Activated CD4-positive, alpha-beta T cell treated with anti-CD3 and anti-CD28 coated beads for 36 hours (primary cell): ENCODE measurements around the gene ORAI2. TPM values are rescaled to one million over a fixed set of nuclear protein-coding genes. Genes with fewer than 3 reads are reported as not detected.
"Not testable (repeated sequence)": the region's sequence is repeated elsewhere in the genome, so short reads cannot be mapped to it uniquely, and the experiment has no call there.

Experiments
- ATAC-seq: fragments of 200-7000 bp; cut with Tn5 transposase; one replicate; pipeline ENCODE4 v1.10.0; 2021; ENCODE audit warnings: mild to moderate bottlenecking, moderate library complexity
- CTCF ChIA-PET: fragments of 350-600 bp; sonication (Branson Sonifier 250); formaldehyde crosslinking; loops from one replicate; lab custom pipeline; 2021; ENCODE audit warnings: antibody characterized with exemption; lab: Charles Lee
- POLR2A ChIA-PET: fragments of 350-600 bp; sonication (Branson Sonifier 250); formaldehyde crosslinking; loops from one replicate; lab custom pipeline; 2021; ENCODE audit warnings: antibody characterized with exemption, inconsistent platforms; lab: Charles Lee
- DNase-seq: peaks from one replicate; pipeline ENCODE4 v3.0.0-alpha.2; 2020
- H3K27ac Mint-ChIP-seq: one replicate; pipeline ENCODE4 v1.8.0; 2021; ENCODE audit warnings: mixed read lengths
- H3K27me3 Mint-ChIP-seq: one replicate; pipeline ENCODE4 v1.8.0; 2021; ENCODE audit warnings: mixed read lengths
- H3K36me3 Mint-ChIP-seq: one replicate; pipeline ENCODE4 v1.8.0; 2021; ENCODE audit warnings: low read depth, mixed read lengths
- H3K4me1 Mint-ChIP-seq: one replicate; pipeline ENCODE4 v1.8.0; 2021; ENCODE audit warnings: mixed read lengths
- H3K4me3 Mint-ChIP-seq: one replicate; pipeline ENCODE4 v1.8.0; 2021; ENCODE audit warnings: mild to moderate bottlenecking, moderate library complexity, mixed read lengths
- H3K9me3 Mint-ChIP-seq: one replicate; pipeline ENCODE4 v1.8.0; 2021; ENCODE audit warnings: low read depth, mixed read lengths
- intact Hi-C, 2 experiments: fragments of 100-400 bp; cut with DNase I in 1 of 2; cut with micrococcal nuclease in 1 of 2; formaldehyde crosslinking; loops; one replicate each; pipeline versions ENCODE4 v1.14.2 to v1.15.1; 2022 to 2024; cut with DNase I, micrococcal nuclease
- total RNA-seq, 2 experiments: library from RNA; stranded (reverse); gene quantifications; one replicate each; pipeline ENCODE4 v1.2.3, GENCODE V29; 2021

ORAI2 gene
- total RNA-seq, 2 experiments from 2014 or later, result 20.8 to 25.1 TPM

DNA sequence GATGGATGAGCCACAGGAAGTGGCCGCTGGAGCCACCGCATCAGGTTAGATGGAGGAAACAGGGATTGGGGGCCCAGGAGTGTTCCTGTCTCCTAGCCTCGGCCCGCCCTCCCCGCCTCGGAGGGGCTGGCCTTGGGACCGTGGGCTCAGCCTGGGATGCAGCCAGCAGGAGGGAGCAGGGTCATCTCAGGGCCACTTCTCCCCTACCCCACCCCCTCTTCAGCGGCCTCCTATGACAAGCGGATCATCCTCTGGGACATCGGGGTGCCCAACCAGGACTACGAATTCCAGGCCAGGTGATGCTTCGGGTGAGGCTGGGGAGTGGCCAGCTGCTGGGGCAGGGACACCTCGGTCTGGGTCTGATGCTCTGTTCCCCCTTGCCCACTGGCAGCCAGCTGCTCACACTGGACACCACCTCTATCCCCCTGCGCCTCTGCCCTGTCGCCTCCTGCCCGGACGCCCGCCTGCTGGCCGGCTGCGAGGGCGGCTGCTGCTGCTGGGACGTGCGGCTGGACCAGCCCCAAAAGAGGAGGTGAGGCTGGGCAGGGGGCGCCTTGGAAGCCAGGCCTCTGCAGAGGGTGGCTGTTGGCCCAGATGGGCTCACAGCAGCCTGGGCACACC is 36.1 kb downstream of the ORAI2 start:
- intact Hi-C loops, result loop anchor here (10.0 kb wide), 2 partner anchors 185 to 1145 kb away; partner anchors contain the start of genes IFT22 (in 1 of the 2) and SH2B2 (in 1 of the 2)
- ATAC-seq (no peak), DNase-seq (no peak)
- H3K27ac Mint-ChIP-seq, result no peak overlapping the region
- peaks cover 4% of the 10 kb centered on the region for H3K36me3 Mint-ChIP-seq
- no peaks in the 10 kb centered on the region for H3K9me3 Mint-ChIP-seq
- no peaks in the 10 kb centered on the region for H3K27me3 Mint-ChIP-seq
- no peak overlapping the region for H3K4me3 Mint-ChIP-seq
- POLR2A ChIA-PET, result no interaction called here
- H3K4me1 Mint-ChIP-seq, result peaks cover 17% of the 10 kb centered on the region
- CTCF ChIA-PET, result no interaction called here

DNA sequence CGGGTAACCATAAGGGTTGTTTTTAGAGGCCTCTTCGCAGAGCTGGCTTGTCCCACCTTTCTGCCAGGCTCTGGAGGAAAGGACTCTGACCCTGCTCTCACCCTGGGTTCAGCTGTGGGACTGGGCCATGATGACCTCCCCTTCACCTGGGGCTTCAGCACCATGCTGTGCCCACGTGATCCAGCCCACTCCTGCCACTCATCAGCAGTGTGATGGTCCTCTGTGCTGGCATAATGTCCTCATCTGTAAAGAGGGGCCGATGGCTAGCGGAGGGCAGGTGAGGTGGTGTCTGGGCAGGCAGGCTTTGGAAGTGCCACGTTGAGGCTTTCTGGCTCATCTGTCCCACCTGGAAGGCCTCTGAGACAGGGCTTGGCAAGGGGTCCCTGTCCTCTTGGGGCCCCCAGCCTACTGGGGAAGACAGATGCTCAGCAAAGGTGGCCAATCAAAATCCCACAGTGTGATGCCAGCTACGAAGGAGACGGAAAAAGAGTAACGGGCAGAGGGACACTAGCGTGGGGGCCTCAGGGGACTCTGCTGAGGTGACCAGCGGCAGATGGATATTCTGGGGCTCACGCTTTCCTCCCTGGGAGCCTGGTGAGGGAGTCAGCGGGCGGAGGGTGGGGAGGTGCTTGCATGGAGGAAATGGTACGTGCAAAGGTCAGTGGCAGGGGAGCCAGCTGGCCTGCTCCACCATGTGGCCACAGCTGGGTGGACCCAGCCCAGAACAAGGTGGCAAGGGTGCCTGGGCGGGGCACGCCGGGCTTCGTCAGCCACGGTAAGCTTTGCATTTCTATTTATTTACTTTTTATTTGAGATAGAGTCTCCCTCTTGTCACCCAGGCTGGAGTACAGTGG is 36.8 kb downstream of the ORAI2 start:
- Mint-ChIP-seq H3K4me1 (peaks cover 17% of the 10 kb centered on the region), H3K4me3 (no peak overlapping the region), H3K27ac (no peak overlapping the region), H3K36me3 (peaks cover 4% of the 10 kb centered on the region), H3K9me3 (no peaks in the 10 kb centered on the region), H3K27me3 (no peaks in the 10 kb centered on the region)
- DNase-seq (no peak), ATAC-seq (no peak)
- intact Hi-C loops, result loop anchor here (10.0 kb wide), 2 partner anchors 185 to 1145 kb away; partner anchors contain the start of genes IFT22 (in 1 of the 2) and SH2B2 (in 1 of the 2)
- ChIA-PET CTCF (no interaction called here), POLR2A (no interaction called here)

DNA sequence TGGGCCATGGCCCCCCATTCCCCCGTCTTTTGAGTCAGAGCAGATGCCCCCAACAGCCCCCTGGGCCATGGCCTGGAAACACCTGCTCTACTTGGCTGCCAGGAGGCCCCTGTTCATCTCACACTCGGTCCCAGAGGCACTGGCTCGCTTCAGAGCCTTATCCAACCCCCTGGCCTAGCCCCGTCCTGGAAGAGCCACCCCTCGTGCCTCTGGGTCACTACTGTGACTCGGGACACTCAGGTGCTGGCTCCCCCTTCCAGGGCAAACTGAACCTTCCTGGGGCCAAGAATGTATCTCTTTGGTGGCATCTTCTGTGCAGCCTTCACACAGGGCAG is 38.4 kb downstream of the ORAI2 start:
- ATAC-seq (no peak), DNase-seq (no peak)
- Mint-ChIP-seq H3K4me1 (peaks cover 5% of the 10 kb centered on the region), H3K9me3 (no peaks in the 10 kb centered on the region), H3K4me3 (no peak overlapping the region), H3K27ac (peak overlapping the region; percentile 42), H3K27me3 (no peaks in the 10 kb centered on the region), H3K36me3 (peaks cover 4% of the 10 kb centered on the region)
- CTCF ChIA-PET, result no interaction called here
- intact Hi-C loops, result no loop called here
- POLR2A ChIA-PET, result no interaction called here

DNA sequence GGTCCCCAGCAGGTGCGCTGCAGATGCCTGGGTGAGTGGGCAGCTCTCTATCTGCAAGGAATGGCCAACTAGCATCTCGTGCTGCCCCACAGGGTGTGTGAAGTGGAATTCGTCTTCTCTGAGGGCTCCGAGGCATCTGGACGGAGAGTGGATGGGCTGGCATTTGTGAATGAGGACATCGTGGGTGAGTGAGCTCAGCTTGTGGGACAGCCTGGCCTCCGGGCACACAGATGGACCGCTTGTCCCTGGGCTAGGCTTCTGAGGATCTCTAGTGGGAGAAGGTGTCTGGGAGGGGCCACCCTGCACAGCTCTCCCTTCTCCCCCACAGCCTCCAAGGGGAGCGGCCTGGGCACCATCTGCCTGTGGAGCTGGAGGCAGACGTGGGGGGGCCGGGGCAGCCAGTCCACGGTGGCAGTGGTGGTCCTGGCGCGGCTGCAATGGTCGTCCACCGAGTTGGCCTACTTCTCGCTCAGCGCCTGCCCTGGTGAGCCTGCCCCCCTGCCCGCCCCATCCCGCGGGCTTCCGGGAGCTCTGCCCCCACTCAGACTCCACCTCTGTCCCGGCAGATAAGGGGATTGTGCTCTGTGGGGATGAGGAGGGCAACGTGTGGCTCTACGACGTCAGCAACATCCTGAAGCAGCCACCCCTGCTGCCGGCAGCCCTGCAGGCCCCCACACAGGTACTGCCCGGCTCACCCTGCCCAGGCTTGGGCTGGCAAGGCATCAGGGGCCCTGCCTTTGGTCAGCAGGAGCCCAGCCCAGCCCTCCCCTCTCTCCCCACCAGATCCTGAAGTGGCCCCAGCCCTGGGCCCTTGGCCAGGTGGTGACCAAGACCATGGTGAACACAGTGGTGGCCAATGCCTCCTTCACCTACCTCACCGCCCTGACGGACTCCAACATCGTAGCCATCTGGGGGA is 39.0 kb downstream of the ORAI2 start:
- peak overlapping the region; percentile 42 for H3K27ac Mint-ChIP-seq
- H3K4me1 Mint-ChIP-seq, result no peaks in the 10 kb centered on the region
- ChIA-PET CTCF (no interaction called here), POLR2A (interaction anchor here (0.5 kb wide), 1 partner anchor 30 kb away, joined by 3 read pairs; no protein-coding TSS in a partner anchor)
- H3K27me3 Mint-ChIP-seq, result no peaks in the 10 kb centered on the region
- H3K36me3 Mint-ChIP-seq, result peaks cover 4% of the 10 kb centered on the region
- no peak for DNase-seq
- H3K9me3 Mint-ChIP-seq, result no peaks in the 10 kb centered on the region
- ATAC-seq, result no peak
- intact Hi-C loops, result no loop called here
- H3K4me3 Mint-ChIP-seq, result no peak overlapping the region

DNA sequence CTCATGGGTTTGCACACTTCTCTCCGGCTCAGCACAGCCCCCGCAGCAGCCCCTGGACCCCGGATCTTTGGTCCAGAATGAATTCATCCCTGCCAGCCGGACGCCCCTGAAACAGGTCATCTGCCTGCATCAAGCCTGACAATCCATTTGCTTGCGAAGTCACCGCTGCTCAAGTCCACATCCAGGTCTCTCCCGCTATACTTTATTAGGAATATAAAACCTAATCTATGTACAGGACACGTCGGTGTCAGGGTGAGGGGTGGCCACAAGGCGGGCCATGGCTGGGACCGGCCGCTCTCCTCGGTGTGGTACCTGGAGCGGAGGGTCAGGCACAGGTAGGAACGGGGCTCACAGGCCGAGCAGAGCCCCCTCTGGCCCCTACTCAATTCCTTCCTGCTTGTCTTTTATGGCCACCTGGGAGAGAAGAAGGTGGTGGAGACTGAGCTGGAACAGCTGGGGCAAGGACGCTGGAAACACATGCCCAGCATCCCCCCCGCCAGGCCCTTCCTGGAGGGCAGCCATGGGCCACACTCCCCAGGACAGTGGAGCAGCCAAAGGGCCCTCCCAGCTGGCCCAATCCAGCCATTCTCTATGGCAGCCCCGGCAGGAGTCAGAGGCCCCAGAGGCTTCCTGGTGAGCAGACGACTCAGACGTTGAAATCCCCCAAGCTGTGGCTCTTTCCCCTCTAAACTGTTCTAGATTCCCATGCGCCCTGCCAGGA is 40.1 kb downstream of the ORAI2 start:
- Mint-ChIP-seq H3K27ac (no peak overlapping the region), H3K4me1 (no peaks in the 10 kb centered on the region), H3K36me3 (peaks cover 4% of the 10 kb centered on the region), H3K9me3 (no peaks in the 10 kb centered on the region), H3K4me3 (no peak overlapping the region), H3K27me3 (no peaks in the 10 kb centered on the region)
- ATAC-seq (no peak), DNase-seq (no peak)
- ChIA-PET CTCF (no interaction called here), POLR2A (interaction anchor here (0.5 to 0.6 kb wide), 2 partner anchors 31 to 51 kb away, joined by 3 to 4 read pairs; no protein-coding TSS in a partner anchor)
- intact Hi-C loops, result no loop called here

DNA sequence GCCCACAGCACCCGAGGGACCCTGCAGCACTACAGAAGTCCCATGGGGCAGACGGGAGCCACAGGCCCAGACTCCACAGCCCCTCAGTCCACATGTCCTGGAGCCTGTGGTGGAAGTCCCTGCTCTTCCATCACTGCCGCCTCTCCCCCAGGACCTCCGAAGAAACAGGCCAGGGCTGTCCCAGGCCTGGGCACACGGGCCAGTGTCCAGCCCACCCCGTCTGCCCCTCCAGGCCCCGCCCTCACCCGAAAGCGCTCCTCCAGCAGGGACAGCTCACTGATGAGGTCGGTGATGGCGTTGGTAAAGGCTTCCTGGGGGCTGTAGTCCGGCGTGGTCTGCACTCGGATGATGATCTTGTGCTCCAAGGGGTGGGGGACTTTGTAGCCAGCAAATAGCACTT is 40.7 kb downstream of the ORAI2 start:
- H3K27ac Mint-ChIP-seq, ATAC-seq, H3K27me3 Mint-ChIP-seq, H3K4me3 Mint-ChIP-seq, CTCF ChIA-PET, H3K36me3 Mint-ChIP-seq, intact Hi-C loops, DNase-seq, H3K4me1 Mint-ChIP-seq, H3K9me3 Mint-ChIP-seq: not testable (repeated sequence)
- POLR2A ChIA-PET, result interaction anchor here (0.6 kb wide), 1 partner anchor 52 kb away, joined by 4 read pairs; no protein-coding TSS in a partner anchor

DNA sequence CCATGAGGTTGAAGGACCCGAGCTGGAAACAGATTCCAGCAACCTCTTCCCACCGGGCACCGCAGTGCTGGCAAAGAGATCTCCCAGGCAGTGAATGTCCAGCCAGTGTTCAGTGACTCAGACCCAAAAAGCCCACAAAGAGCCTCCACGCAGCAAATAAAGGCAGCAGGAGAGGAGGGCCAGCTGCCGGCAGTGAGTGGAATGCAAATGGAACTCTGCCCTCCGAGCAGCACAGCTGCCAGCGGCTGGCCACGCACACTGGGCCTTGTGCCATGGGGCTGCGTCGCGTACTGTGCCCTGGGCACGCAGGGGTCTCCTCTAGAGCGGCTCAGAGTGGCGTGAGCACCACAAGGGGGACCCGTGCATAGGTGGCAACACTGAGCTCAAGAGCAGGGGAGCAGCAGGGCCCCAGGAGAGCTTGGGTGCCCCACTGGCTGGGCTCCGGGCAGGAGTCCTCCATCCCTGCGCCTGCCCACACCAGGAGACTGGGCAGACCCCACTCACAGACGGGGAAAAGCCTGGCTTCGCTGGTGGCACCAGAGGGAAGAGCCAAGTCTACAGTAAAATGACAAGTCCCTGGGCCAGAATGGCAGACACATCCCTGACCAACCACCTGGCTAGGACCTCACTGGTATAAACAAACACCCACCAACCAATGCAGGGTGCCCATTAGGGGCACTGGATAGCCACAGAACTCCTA is 41.5 kb downstream of the ORAI2 start:
- H3K36me3 Mint-ChIP-seq, H3K4me3 Mint-ChIP-seq, ATAC-seq, H3K4me1 Mint-ChIP-seq, intact Hi-C loops, POLR2A ChIA-PET, H3K9me3 Mint-ChIP-seq, H3K27me3 Mint-ChIP-seq, H3K27ac Mint-ChIP-seq, DNase-seq, CTCF ChIA-PET: not testable (repeated sequence)

DNA sequence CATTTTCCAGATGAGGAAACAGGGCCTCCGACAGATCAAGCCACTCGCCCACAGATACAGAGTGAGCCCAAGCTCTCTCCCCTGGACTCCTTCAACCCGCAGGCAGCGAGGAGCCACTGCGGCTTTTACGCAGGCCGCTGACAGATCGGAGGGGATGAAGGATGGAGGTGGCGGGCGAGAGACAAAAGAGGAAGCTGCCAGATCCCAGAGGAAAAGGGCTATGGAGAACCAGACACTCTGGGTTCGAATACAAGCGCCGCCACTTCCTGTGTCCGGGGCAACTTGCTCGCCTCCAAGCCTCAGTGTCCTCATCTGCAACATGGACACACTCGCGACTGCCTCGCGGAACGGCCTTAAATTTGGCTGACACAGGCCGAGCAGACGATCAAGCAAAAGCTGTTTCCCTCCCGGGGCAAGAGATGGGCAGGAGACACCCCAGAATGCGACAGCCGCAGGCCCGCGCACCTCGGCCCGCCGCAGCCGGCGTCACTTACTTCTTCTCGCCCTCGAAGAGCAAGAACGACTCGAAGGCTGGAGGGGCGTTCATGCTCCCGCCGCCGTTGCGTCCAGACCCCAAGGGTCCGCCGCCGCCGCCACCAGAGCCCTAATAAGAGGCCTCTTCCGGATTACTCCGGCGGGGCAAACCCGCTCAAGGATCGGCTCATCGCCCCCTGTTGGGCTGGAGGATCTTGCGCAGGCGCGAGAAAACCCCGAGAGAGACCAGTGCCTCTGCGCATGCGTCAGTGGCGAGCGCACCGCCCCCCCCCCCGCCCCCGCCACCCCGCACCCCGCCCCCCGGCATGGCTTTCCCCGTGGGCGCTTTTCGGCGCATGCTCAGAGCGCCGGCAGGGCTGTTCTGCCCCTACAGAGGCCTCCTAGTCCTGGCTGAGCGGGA is 45.2 kb downstream of the ORAI2 start, which contains the start of gene POLR2J:
TSS of gene POLR2J (minus strand) at position 609 of the 895 bp plus-strand sequence. CDS start at position 547, 62 bp downstream.
- H3K27ac Mint-ChIP-seq, result peak within 1 kb of the TSS; percentile 80
- POLR2A ChIA-PET, CTCF ChIA-PET, H3K4me1 Mint-ChIP-seq, H3K27me3 Mint-ChIP-seq, intact Hi-C loops, H3K9me3 Mint-ChIP-seq, H3K36me3 Mint-ChIP-seq: not testable (repeated sequence)
- peak within 1 kb of the TSS; percentile 80 for H3K4me3 Mint-ChIP-seq
- ATAC-seq, result peak; percentile 89
- peak; percentile 93 for DNase-seq

DNA sequence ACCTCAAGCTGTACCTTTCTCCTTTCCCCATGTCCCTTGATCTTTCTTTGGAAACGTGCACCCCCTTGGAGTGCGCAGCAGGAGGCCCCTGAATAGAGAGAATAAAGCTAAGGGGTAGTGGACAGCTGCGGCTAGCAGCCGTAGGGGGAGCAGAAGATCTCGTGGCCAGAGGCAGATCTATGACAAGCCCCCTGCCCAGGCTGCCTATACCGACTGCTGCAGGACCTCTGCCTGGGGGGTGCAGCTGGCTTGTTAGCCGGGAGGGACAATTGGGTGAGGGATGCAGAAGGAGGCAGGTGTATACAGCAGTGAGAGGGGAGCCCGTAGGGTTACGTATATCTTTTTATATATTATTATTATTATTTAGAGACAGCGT is 45.8 kb downstream of the ORAI2 start:
- H3K27ac Mint-ChIP-seq, CTCF ChIA-PET, H3K4me1 Mint-ChIP-seq, H3K27me3 Mint-ChIP-seq, DNase-seq, H3K36me3 Mint-ChIP-seq, H3K4me3 Mint-ChIP-seq, H3K9me3 Mint-ChIP-seq, POLR2A ChIA-PET, intact Hi-C loops: not testable (repeated sequence)
- ATAC-seq, result peak; percentile 23
